ENCODE data around the gene ADCY2.

DNA sequence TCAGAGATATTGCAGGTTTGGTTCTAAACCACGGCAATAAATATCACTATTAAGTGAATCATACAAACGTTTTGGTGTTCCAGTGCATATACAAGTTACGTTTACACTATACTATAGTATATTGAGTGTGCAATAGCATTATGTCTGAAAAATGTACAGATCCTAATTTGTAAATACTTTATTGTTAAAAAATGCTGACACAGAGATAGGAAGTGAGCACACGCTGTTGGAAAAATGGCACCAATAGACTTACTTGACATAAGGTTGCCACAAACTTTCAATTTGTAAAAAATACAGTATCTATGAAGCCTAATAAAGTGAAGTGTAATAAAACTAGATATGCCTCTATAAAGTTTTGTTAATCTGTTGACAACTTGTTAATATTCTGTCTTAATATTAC is 439.0 kb downstream of the ADCY2 start:
- TF ChIP-seq RAD21 (CRISPR knock-in tag; IDR thresholded peaks at IDR 0.05) (no peak), TP53 (CRISPR knock-in tag; conservative IDR thresholded peaks at IDR 0.05) (no peak), BCL6 (CRISPR knock-in tag; IDR thresholded peaks at IDR 0.05) (no peak), RNF2 (conservative IDR thresholded peaks at IDR 0.05; ENCODE audit: low read depth) (no peak), TCF7L2 (IDR thresholded peaks at IDR 0.05; ENCODE audit: low read depth, low read length) (no peak), ZNF777 (CRISPR knock-in tag; IDR thresholded peaks at IDR 0.05) (no peak), ZNF713 (CRISPR knock-in tag; IDR thresholded peaks at IDR 0.05) (no peak)
- TF ChIP-seq, protein P1, sequence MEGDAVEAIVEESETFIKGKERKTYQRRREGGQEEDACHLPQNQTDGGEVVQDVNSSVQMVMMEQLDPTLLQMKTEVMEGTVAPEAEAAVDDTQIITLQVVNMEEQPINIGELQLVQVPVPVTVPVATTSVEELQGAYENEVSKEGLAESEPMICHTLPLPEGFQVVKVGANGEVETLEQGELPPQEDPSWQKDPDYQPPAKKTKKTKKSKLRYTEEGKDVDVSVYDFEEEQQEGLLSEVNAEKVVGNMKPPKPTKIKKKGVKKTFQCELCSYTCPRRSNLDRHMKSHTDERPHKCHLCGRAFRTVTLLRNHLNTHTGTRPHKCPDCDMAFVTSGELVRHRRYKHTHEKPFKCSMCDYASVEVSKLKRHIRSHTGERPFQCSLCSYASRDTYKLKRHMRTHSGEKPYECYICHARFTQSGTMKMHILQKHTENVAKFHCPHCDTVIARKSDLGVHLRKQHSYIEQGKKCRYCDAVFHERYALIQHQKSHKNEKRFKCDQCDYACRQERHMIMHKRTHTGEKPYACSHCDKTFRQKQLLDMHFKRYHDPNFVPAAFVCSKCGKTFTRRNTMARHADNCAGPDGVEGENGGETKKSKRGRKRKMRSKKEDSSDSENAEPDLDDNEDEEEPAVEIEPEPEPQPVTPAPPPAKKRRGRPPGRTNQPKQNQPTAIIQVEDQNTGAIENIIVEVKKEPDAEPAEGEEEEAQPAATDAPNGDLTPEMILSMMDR (CRISPR knock-in tag; IDR thresholded peaks at IDR 0.05): no peak
- TF ChIP-seq, protein P2, sequence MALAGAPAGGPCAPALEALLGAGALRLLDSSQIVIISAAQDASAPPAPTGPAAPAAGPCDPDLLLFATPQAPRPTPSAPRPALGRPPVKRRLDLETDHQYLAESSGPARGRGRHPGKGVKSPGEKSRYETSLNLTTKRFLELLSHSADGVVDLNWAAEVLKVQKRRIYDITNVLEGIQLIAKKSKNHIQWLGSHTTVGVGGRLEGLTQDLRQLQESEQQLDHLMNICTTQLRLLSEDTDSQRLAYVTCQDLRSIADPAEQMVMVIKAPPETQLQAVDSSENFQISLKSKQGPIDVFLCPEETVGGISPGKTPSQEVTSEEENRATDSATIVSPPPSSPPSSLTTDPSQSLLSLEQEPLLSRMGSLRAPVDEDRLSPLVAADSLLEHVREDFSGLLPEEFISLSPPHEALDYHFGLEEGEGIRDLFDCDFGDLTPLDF (CRISPR knock-in tag; IDR thresholded peaks at IDR 0.05): no peak
